Measurements from ENCODE around the gene TULP3. TPM values are rescaled to one million over a fixed set of nuclear protein-coding genes. Genes with fewer than 3 reads are reported as not detected.
A peak's percentile ranks its signal among the peaks of the same experiment; 100 is the strongest.
"Not testable (repeated sequence)": the region's sequence is repeated elsewhere in the genome, so short reads cannot be mapped to it uniquely, and the experiment has no call there.

The TULP3 gene, protein sequence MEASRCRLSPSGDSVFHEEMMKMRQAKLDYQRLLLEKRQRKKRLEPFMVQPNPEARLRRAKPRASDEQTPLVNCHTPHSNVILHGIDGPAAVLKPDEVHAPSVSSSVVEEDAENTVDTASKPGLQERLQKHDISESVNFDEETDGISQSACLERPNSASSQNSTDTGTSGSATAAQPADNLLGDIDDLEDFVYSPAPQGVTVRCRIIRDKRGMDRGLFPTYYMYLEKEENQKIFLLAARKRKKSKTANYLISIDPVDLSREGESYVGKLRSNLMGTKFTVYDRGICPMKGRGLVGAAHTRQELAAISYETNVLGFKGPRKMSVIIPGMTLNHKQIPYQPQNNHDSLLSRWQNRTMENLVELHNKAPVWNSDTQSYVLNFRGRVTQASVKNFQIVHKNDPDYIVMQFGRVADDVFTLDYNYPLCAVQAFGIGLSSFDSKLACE
- 2.7 TPM for total RNA-seq

DNA sequence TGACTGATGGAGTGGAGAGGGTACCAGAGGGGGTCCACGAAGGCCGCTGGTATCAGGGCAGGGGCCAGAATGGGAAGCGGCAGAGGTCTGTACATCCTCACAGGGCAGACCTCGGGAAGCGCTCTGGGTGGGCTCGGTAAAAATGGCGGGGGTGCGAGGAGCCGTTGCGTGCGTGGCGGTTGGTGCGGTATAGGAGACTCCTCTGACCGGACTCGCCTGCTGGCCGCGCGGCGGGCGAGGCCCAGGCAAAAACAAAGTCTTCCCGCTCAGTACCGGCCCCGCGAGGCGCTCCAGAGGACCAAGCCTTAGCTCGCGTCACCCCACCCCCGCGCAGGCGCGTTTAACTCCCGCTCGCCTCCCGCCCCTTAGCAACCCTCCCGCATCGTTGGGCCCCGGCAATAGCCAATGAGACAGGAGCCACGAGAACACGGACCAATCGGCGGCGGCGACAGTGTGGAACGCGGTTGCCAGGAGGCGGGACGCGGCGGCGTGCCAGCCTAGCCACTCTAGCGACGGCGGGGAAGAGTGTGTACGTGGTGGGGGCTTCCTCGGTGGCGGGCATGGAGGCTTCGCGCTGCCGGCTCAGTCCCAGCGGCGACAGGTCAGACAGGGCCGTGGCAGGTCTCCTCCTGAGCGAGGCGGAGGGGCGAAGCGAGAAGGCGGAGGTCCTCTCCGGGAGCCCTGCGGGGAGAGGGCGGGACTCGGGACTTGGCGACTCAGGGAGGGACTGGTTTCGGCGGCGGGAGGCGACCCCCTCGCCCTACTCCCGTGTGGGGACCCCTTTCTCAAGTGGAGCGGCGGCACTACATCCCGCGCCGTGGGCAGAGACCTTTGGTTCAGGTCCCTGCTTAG, at the start of gene TULP3:
TULP3 (plus strand) TSS at position 504 of the 852 bp plus-strand sequence; CDS start at position 561, 57 bp downstream.
- DNase-seq (ENCODE audit: low spot score) = peak; percentile 99
- ATAC-seq = peak; percentile 97

- no peak for ATAC-seq
- no peak for DNase-seq (ENCODE audit: low spot score)
These were observed 49.5 kb upstream of the TULP3 start for GRCh38 chr12:2841056-2841650.

DNA sequence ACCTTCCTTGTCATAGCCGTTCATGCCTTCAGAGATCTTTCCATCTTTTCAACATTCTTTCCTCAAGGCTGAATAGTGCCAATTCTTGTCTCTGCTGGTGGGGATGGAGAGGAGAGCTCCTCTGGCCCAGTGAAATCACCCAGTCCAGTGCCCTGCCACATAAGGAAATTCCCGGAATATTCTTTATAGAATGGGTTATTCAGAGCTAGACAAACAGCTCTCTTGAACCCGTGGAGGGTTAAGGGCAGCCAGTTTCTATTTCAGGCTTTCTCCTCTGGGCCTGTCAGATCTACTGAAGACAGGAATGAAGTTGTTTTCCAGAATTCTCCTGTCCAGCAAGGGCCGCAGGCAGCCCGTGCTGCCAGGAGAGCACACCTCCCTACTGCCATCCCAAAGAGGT, 47.7 kb upstream of the TULP3 start:
- no peak for DNase-seq (ENCODE audit: low spot score)

GRCh38 chr12:2844786-2845185, 45.9 kb upstream of the TULP3 start:
- DNase-seq (ENCODE audit: low spot score) (no peak), ATAC-seq (no peak)

More for the DNA sequence above, 47.7 kb upstream of the TULP3 start:
- ATAC-seq = no peak

- ATAC-seq (peak; percentile 31), DNase-seq (ENCODE audit: low spot score) (no peak)
These were observed 45.4 kb upstream of the TULP3 start for GRCh38 chr12:2845280-2845679.

- no peak for ATAC-seq
- no peak for DNase-seq (ENCODE audit: low spot score)
These were observed 38.8 kb upstream of the TULP3 start for GRCh38 chr12:2851931-2852330.

- ATAC-seq = peak; percentile 76
- DNase-seq (ENCODE audit: low spot score) = peak; percentile 69
These were observed 37.1 kb upstream of the TULP3 start for GRCh38 chr12:2853626-2854025.

- DNase-seq (ENCODE audit: low spot score) = no peak
- ATAC-seq = no peak
These were observed 35.8 kb upstream of the TULP3 start for GRCh38 chr12:2854669-2855453.

DNA sequence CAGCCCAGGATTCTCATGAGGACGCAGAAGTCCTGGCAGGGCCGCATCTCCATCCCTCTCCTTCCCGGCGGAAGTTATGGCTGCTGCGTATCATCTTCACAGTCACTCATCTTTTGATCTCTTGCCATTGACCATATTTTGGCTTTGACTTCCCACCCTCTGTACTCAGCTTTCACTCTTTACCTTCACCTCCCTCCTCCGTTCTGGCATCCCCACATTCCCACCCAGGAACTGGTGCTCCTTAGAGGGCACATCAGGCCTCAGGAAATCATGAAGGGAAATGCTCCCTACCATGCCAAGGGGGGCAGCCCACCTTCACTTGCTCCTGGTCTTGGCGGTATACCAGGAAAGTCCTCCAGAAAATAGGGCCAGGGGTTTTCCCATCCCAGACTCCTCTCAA, 35.1 kb upstream of the TULP3 start:
- no peak for DNase-seq (ENCODE audit: low spot score)
- no peak for ATAC-seq

GRCh38 chr12:2856051-2856450, 34.6 kb upstream of the TULP3 start:
- ATAC-seq = no peak
- DNase-seq (ENCODE audit: low spot score) = no peak

DNA sequence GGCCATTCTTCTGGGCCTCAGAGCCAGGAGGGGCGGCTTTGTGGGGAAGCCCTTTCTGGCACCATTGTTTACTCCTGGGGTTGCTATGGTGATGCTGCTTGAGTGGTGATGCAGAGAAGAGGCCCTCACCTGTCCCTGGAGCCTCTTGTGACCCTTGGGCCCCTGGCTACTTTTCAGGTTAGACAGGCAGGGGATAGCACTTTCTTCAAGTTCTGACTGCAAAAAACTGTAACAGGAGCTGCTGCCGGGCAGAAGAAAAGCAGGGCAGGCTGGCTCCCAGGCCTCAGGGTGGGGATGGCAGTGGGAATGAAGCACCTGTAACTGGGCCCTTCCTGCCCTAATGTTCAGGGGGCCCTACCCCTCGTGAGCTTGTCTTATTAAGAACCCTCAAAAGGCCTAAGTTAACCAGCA, 33.7 kb upstream of the TULP3 start, which contains the start of gene TEX52:
TEX52 (minus strand) TSS at position 19 of the 411 bp plus-strand sequence; CDS start at position 6, 13 bp downstream.
- DNase-seq (ENCODE audit: low spot score) = no peak
- ATAC-seq = no peak

- no peak for ATAC-seq
These were observed 33.1 kb upstream of the TULP3 start for GRCh38 chr12:2857576-2857975.

GRCh38 chr12:2858334-2858733, 32.4 kb upstream of the TULP3 start:
- ATAC-seq = no peak
- no peak for DNase-seq (ENCODE audit: low spot score)

More at GRCh38 chr12:2857576-2857975, 33.1 kb upstream of the TULP3 start:
- DNase-seq (ENCODE audit: low spot score) = no peak

- ATAC-seq (peak; percentile 44), DNase-seq (ENCODE audit: low spot score) (no peak)
These were observed 31.7 kb upstream of the TULP3 start for GRCh38 chr12:2858944-2859421.

DNA sequence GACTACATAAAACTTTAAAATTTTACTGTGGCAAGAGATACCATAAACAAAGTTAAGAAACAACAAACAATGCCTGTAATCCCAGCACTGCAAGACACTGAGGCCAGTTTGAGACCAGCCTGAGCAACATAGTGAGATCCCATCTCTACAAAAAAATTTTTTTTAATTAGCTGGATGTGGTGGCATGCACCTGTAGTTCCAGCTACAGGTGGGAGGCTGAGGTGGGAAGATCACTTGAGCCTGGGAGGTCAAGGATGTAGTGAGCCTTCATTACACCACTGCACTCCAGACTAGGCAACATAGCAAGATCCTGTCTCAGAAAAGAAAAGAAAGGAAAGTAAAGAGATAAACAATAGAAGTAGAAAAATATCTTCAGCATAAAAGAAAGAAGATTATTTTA, 30.5 kb upstream of the TULP3 start:
- DNase-seq (ENCODE audit: low spot score) (no peak), ATAC-seq (no peak)

DNA sequence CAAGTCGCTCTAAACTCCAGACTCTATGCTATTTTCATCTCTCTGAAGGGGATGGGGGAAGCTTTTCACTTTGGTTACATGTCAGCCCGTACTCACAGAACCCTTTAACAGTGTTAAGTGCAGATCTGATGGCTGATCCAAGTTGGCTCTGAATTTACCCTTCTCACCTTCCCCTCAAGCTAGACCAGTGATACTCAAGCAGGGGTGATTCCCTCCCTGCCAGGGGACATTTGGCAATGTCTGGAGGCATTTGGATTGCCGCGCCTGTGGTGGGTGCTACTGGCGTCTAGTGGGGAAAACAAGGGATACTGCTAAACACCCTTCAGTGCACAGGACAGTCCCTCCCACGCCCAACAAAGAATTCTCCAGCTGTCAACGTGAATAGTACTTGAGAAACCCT, 27.8 kb upstream of the TULP3 start:
- ATAC-seq (no peak), DNase-seq (ENCODE audit: low spot score) (no peak)

- not testable (repeated sequence) for DNase-seq (ENCODE audit: low spot score); ATAC-seq
These were observed 27.3 kb upstream of the TULP3 start for GRCh38 chr12:2863402-2863801.

GRCh38 chr12:2864198-2864597, 26.5 kb upstream of the TULP3 start:
- ATAC-seq = no peak
- DNase-seq (ENCODE audit: low spot score) = no peak

DNA sequence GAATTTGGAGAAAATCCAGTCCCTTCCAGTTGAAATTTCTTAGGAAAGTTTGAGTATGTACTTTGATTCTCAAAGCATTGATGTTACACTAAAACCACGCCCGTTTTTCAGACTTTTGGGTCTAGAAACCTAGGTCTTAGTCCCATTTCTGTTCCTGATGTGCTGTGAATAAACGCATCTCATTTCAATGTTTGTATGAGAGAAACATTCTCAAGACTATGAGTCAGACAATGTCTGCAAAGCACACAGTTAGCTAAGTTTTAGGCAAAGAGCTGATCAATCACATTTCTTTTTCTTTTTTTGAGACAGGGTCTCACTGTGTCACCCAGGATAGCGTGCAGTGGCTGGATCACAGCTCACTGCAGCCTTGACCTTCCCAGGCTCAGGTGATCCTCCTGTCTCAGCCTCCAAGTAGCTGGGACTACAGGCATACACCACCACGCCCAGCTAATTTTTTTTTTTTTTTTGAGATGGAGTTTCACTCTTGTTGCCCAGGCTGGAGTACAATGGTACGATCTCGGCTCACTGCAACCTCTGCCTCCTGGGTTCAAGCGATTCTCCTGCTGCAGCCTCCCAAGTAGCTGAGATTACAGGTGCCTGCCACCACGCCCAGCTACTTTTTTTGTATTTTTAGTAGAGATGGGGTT, 21.6 kb upstream of the TULP3 start:
- not testable (repeated sequence) for ATAC-seq

More for the DNA sequence above, 21.6 kb upstream of the TULP3 start:
- DNase-seq (ENCODE audit: low spot score) = not testable (repeated sequence)

All from left lobe of liver (tissue), 2 donors.